HCT116 (cell line): ENCODE measurements around the gene MYL3.

Experiments
- EZH2 ChIP-seq: fragments of 200-600 bp; sonication (generic); IDR thresholded peaks from 2 replicates; pipeline ENCODE4 v1.6.1; 2017; ENCODE audit warnings: antibody characterized with exemption, mixed run types
- POLR2AphosphoS5 ChIP-seq: IDR thresholded peaks from 2 replicates; pipeline ENCODE4 v1.6.1; 2011; ENCODE audit warnings: mild to moderate bottlenecking, low read depth, low read length, moderate library complexity
- SIN3A ChIP-seq: IDR thresholded peaks from 2 replicates; pipeline ENCODE4 v1.6.1; 2012; ENCODE audit warnings: low read depth
- SP1 ChIP-seq: IDR thresholded peaks from 2 replicates; pipeline ENCODE4 v1.6.1; 2012; ENCODE audit warnings: low read depth
- TCF7L2 ChIP-seq: IDR thresholded peaks from 2 replicates; pipeline ENCODE4 v1.7.0; 2011; ENCODE audit warnings: borderline replicate concordance, inconsistent platforms; ENCODE audit not compliant: insufficient read depth, insufficient read length; ENCODE audit errors: extremely low read depth
- TF ChIP-seq, protein P1 (sequence below): IDR thresholded peaks from 2 replicates; pipeline ENCODE4 v1.6.1; 2012
- TF ChIP-seq, protein P2 (sequence below), 3 experiments: fragments of 200-600 bp in 1 of 3; sonication (generic) in 1 of 3; IDR thresholded peaks in 2 of 3; conservative IDR thresholded peaks in 1 of 3; 2 replicates each; pipeline ENCODE4 v1.5.1; 2012 to 2017; ENCODE audit warnings: low read depth in 2 of 3, low read length in 2 of 3, antibody characterized with exemption in 1 of 3, borderline replicate concordance in 1 of 3, control low read depth in 1 of 3, mild to moderate bottlenecking in 1 of 3, mixed read lengths in 1 of 3, mixed run types in 1 of 3, moderate library complexity in 1 of 3; ENCODE audit not compliant: insufficient read depth in 1 of 3

DNA sequence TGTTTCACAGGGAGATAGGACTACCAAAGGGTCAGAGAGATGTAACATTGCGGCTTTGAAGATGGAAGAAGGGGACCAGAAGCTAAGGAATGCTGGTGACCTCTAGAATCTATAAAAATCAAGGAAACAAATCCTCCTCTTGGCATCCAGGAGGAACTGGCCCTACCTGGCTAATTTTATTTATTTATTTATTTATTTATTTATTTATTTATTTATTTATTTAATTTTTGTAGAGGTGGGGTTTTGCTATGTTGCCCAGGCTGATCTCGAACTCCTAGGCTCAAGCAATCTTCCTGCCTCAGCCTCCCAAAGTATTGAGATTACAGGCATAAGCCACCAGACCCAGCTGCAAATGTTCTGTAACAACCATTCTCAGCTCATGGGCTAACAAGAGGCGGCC lies 19.7 kb downstream of the MYL3 start:
- TF ChIP-seq POLR2AphosphoS5 (no peak), SIN3A (no peak), TCF7L2 (no peak), EZH2 (no peak), SP1 (no peak)
- TF ChIP-seq, protein P1, sequence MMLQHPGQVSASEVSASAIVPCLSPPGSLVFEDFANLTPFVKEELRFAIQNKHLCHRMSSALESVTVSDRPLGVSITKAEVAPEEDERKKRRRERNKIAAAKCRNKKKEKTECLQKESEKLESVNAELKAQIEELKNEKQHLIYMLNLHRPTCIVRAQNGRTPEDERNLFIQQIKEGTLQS = no peak
- TF ChIP-seq, protein P2, sequence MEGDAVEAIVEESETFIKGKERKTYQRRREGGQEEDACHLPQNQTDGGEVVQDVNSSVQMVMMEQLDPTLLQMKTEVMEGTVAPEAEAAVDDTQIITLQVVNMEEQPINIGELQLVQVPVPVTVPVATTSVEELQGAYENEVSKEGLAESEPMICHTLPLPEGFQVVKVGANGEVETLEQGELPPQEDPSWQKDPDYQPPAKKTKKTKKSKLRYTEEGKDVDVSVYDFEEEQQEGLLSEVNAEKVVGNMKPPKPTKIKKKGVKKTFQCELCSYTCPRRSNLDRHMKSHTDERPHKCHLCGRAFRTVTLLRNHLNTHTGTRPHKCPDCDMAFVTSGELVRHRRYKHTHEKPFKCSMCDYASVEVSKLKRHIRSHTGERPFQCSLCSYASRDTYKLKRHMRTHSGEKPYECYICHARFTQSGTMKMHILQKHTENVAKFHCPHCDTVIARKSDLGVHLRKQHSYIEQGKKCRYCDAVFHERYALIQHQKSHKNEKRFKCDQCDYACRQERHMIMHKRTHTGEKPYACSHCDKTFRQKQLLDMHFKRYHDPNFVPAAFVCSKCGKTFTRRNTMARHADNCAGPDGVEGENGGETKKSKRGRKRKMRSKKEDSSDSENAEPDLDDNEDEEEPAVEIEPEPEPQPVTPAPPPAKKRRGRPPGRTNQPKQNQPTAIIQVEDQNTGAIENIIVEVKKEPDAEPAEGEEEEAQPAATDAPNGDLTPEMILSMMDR (IDR thresholded peaks at IDR 0.05 in 2 of 3, conservative IDR thresholded peaks at IDR 0.05 in 1 of 3; ENCODE audit: borderline replicate concordance in 1 of 3, insufficient read depth in 1 of 3, low read depth in 2 of 3, low read length in 2 of 3) = no peak
